Fibroblast of the aortic adventitia (primary cell): ENCODE data around the gene ARL14EPL. TPM values are rescaled to one million over a fixed set of nuclear protein-coding genes. Genes with fewer than 3 reads are reported as not detected.

Source experiments
- total RNA-seq: library from RNA; depleted of rRNA; stranded (reverse); fragments of >200 nt; gene quantifications from 2 replicates; pipeline ENCODE4 v1.2.3, GENCODE V29; 2012; ENCODE audit warnings: low replicate concordance

Gene ARL14EPL
- total RNA-seq, 1 donor: 0.18 TPM

Other genes starting within 250 kb of the ARL14EPL start
- gene CDO1, start 215.8 kb upstream of the ARL14EPL start, total RNA-seq: 7.0 and 24.8 TPM in 2 replicates
- gene ATG12, start 190.9 kb upstream of the ARL14EPL start, total RNA-seq: 88.2 and 105 TPM in 2 replicates
- 109 and 237 TPM in 2 replicates for gene AP3S1, start 190.5 kb upstream of the ARL14EPL start, total RNA-seq
- gene LVRN, start 70.0 kb upstream of the ARL14EPL start, total RNA-seq: 0.90 TPM in 1 of 2 replicates, not detected in the other
- 4.7 and 37.3 TPM in 2 replicates for gene COMMD10, start 52.6 kb downstream of the ARL14EPL start, total RNA-seq